Liver (tissue), 3 donors: ENCODE data around the gene YOD1.

Experiments
- FOXA1 ChIP-seq: IDR thresholded peaks from 2 replicates; pipeline ENCODE4 v1.6.1; 2016; ENCODE audit warnings: antibody characterized with exemption
- HNF4G ChIP-seq: IDR thresholded peaks from 2 replicates; pipeline ENCODE4 v1.6.1; 2016; ENCODE audit warnings: antibody characterized with exemption
- JUND ChIP-seq, 2 donors: IDR thresholded peaks; 2 replicates each; pipeline ENCODE4 v1.6.1; 2016; ENCODE audit warnings: antibody characterized with exemption in 2 of 2
- RAD21 ChIP-seq, 2 donors: IDR thresholded peaks; 2 replicates each; pipeline ENCODE4 v1.6.1; 2016; ENCODE audit warnings: antibody characterized with exemption in 2 of 2, mild to moderate bottlenecking in 2 of 2
- RXRA ChIP-seq, 2 donors: IDR thresholded peaks; 2 replicates each; pipeline ENCODE4 v1.6.1; 2017 to 2018; ENCODE audit warnings: antibody characterized with exemption in 2 of 2, mild to moderate bottlenecking in 1 of 2
- SP1 ChIP-seq: IDR thresholded peaks from 2 replicates; pipeline ENCODE4 v1.6.1; 2018; ENCODE audit warnings: antibody characterized with exemption, mild to moderate bottlenecking
- TAF1 ChIP-seq: conservative IDR thresholded peaks from 2 replicates; pipeline ENCODE4 v1.6.1; 2016; ENCODE audit warnings: antibody characterized with exemption, mild to moderate bottlenecking
- YY1 ChIP-seq: IDR thresholded peaks from 2 replicates; pipeline ENCODE4 v1.6.1; 2016; ENCODE audit warnings: antibody characterized with exemption, mild to moderate bottlenecking
- TF ChIP-seq, protein P1 (sequence below): fragments of 150-350 bp; IDR thresholded peaks from 2 replicates; pipeline ENCODE4 v1.5.1; 2017; ENCODE audit warnings: improper control_type of control experiment, low read depth, low read length; ENCODE audit not compliant: missing input control
- TF ChIP-seq, protein P2 (sequence below): IDR thresholded peaks from 2 replicates; pipeline ENCODE4 v1.6.1; 2016; ENCODE audit warnings: antibody characterized with exemption
- TF ChIP-seq, protein P3 (sequence below): IDR thresholded peaks from 2 replicates; pipeline ENCODE4 v1.6.1; 2016; ENCODE audit warnings: antibody characterized with exemption
- TF ChIP-seq, protein P4 (sequence below): IDR thresholded peaks from 2 replicates; pipeline ENCODE4 v1.6.1; 2016; ENCODE audit warnings: antibody characterized with exemption, mild to moderate bottlenecking
- TF ChIP-seq, protein P5 (sequence below): IDR thresholded peaks from 2 replicates; pipeline ENCODE4 v1.6.1; 2016; ENCODE audit warnings: antibody characterized with exemption
- donor health status: healthy.
- donor health status: healthy.

DNA sequence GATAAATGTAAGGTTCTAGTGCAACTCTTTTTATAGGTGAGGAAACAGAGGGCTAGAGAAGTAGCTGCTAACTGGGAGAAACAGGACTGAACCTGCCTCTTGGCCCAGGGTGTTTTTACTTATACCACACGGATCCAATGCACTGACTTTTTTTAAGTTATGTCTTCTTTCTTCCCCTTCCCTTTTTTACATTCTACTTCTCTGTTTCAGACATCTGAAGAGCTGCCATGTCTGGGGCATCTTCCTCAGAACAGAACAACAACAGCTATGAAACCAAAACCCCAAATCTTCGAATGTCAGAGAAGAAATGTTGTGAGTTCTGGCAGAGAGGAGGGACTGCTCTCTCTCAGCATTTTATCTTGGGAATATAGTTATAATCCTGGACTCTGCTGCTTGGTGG is 3.5 kb upstream of the YOD1 start:
- TF ChIP-seq, protein P1, sequence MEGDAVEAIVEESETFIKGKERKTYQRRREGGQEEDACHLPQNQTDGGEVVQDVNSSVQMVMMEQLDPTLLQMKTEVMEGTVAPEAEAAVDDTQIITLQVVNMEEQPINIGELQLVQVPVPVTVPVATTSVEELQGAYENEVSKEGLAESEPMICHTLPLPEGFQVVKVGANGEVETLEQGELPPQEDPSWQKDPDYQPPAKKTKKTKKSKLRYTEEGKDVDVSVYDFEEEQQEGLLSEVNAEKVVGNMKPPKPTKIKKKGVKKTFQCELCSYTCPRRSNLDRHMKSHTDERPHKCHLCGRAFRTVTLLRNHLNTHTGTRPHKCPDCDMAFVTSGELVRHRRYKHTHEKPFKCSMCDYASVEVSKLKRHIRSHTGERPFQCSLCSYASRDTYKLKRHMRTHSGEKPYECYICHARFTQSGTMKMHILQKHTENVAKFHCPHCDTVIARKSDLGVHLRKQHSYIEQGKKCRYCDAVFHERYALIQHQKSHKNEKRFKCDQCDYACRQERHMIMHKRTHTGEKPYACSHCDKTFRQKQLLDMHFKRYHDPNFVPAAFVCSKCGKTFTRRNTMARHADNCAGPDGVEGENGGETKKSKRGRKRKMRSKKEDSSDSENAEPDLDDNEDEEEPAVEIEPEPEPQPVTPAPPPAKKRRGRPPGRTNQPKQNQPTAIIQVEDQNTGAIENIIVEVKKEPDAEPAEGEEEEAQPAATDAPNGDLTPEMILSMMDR, result no peak
- TF ChIP-seq, protein P2, sequence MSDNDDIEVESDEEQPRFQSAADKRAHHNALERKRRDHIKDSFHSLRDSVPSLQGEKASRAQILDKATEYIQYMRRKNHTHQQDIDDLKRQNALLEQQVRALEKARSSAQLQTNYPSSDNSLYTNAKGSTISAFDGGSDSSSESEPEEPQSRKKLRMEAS, result no peak
- TF ChIP-seq RAD21 (IDR thresholded peaks at IDR 0.05), result no peak
- no peak for TF ChIP-seq TAF1
- TF ChIP-seq, protein P3, sequence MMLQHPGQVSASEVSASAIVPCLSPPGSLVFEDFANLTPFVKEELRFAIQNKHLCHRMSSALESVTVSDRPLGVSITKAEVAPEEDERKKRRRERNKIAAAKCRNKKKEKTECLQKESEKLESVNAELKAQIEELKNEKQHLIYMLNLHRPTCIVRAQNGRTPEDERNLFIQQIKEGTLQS, result no peak
- TF ChIP-seq, protein P4, sequence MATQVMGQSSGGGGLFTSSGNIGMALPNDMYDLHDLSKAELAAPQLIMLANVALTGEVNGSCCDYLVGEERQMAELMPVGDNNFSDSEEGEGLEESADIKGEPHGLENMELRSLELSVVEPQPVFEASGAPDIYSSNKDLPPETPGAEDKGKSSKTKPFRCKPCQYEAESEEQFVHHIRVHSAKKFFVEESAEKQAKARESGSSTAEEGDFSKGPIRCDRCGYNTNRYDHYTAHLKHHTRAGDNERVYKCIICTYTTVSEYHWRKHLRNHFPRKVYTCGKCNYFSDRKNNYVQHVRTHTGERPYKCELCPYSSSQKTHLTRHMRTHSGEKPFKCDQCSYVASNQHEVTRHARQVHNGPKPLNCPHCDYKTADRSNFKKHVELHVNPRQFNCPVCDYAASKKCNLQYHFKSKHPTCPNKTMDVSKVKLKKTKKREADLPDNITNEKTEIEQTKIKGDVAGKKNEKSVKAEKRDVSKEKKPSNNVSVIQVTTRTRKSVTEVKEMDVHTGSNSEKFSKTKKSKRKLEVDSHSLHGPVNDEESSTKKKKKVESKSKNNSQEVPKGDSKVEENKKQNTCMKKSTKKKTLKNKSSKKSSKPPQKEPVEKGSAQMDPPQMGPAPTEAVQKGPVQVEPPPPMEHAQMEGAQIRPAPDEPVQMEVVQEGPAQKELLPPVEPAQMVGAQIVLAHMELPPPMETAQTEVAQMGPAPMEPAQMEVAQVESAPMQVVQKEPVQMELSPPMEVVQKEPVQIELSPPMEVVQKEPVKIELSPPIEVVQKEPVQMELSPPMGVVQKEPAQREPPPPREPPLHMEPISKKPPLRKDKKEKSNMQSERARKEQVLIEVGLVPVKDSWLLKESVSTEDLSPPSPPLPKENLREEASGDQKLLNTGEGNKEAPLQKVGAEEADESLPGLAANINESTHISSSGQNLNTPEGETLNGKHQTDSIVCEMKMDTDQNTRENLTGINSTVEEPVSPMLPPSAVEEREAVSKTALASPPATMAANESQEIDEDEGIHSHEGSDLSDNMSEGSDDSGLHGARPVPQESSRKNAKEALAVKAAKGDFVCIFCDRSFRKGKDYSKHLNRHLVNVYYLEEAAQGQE, result no peak
- TF ChIP-seq HNF4G, result no peak
- peak; percentile 20 for TF ChIP-seq YY1
- no peak for TF ChIP-seq FOXA1
- TF ChIP-seq RXRA (IDR thresholded peaks at IDR 0.05), result no peak
- TF ChIP-seq, protein P5, sequence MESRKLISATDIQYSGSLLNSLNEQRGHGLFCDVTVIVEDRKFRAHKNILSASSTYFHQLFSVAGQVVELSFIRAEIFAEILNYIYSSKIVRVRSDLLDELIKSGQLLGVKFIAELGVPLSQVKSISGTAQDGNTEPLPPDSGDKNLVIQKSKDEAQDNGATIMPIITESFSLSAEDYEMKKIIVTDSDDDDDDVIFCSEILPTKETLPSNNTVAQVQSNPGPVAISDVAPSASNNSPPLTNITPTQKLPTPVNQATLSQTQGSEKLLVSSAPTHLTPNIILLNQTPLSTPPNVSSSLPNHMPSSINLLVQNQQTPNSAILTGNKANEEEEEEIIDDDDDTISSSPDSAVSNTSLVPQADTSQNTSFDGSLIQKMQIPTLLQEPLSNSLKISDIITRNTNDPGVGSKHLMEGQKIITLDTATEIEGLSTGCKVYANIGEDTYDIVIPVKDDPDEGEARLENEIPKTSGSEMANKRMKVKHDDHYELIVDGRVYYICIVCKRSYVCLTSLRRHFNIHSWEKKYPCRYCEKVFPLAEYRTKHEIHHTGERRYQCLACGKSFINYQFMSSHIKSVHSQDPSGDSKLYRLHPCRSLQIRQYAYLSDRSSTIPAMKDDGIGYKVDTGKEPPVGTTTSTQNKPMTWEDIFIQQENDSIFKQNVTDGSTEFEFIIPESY, result no peak
- no peak for TF ChIP-seq SP1
- no peak for TF ChIP-seq JUND (IDR thresholded peaks at IDR 0.05)
